Osteoblast (primary cell): ENCODE measurements around the gene KCNK5. TPM values are rescaled to one million over a fixed set of nuclear protein-coding genes. Genes with fewer than 3 reads are reported as not detected.

Experiments used
- total RNA-seq: library from RNA; depleted of rRNA; stranded (reverse); fragments of >200 nt; gene quantifications from 2 replicates; pipeline ENCODE4 v1.2.3, GENCODE V29; 2012

KCNK5 gene
- total RNA-seq, 1 donor = not detected

Other genes starting within 250 kb of the KCNK5 start
- gene GLP1R, start 180.7 kb downstream of the KCNK5 start, total RNA-seq = not detected in 2 replicates
- 29.8 and 31.1 TPM in 2 replicates for gene SAYSD1, start 114.3 kb downstream of the KCNK5 start, total RNA-seq
- not detected in 2 replicates for gene KCNK17, start 84.9 kb upstream of the KCNK5 start, total RNA-seq
- gene KCNK16, start 93.2 kb upstream of the KCNK5 start, total RNA-seq = not detected in 2 replicates